Endothelial cell of umbilical vein (primary cell): ENCODE results near the gene ZBTB7C.

Experiments used
- CTCF ChIP-seq, 2 donors: IDR thresholded peaks; 1 replicate in 1 of 2; 2 replicates in 1 of 2; pipeline ENCODE4 v1.5.1; 2011; ENCODE audit warnings: low read length in 2 of 2, mild to moderate bottlenecking in 2 of 2, moderate library complexity in 2 of 2, control low read depth in 1 of 2, inconsistent platforms in 1 of 2, low read depth in 1 of 2; ENCODE audit not compliant: insufficient read depth in 1 of 2; ENCODE audit errors: extremely low read depth in 1 of 2
- FOS ChIP-seq: IDR thresholded peaks from 2 replicates; pipeline ENCODE4 v1.6.1; 2011; ENCODE audit warnings: mild to moderate bottlenecking, low read length, moderate library complexity, borderline replicate concordance; ENCODE audit not compliant: insufficient read depth
- MYC ChIP-seq: IDR thresholded peaks from one replicate; pipeline ENCODE4 v1.6.1; 2011; ENCODE audit warnings: mild to moderate bottlenecking, low read depth, low read length
- POLR2A ChIP-seq: IDR thresholded peaks from 2 replicates; pipeline ENCODE4 v1.6.1; 2012; ENCODE audit warnings: low read depth, mild to moderate bottlenecking, control low read depth, low read length

DNA sequence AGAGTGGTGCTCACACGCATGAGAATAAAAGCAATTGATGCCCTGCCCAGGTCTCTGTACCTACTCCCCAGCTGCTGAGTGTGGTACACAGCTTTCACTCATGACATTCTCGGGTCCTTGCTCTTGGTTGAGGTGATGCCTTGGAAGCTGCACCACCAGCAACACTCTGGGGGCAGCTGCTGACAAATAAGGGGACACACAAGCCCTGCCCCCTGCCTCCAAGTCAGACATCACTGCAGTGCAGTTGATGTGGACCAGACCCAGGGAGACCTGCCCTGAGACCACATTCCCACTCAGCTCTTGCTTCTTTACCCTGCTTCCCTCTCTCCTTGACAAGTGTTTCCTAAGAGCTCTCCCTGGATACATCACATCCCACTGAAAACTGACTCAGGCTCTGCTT lies 225.6 kb downstream of the ZBTB7C start:
- TF ChIP-seq MYC (no peak), CTCF (IDR thresholded peaks at IDR 0.05; ENCODE audit: extremely low read depth in 1 of 2, insufficient read depth in 1 of 2, low read depth in 1 of 2, low read length in 2 of 2) (no peak), FOS (no peak), POLR2A (no peak)
